Measurements from ENCODE around the gene EMX1.
"Not testable (repeated sequence)": the region's sequence is repeated elsewhere in the genome, so short reads cannot be mapped to it uniquely, and the experiment has no call there.

EMX1 gene

GRCh38 chr2:72892506-72893173 lies 24.7 kb upstream of the EMX1 start:
- Histone ChIP-seq H3K4me1 (ENCODE audit: control insufficient read depth, insufficient read depth, low read length) (peaks cover 16% of the 10 kb centered on the region), H3K9me3 (replicated peaks; ENCODE audit: low read length) (no peaks in the 10 kb centered on the region), H3K9ac (ENCODE audit: low read depth, low read length) (no peak overlapping the region), H3K27me3 (ENCODE audit: control insufficient read depth, insufficient read depth, low read length) (peaks cover 26% of the 10 kb centered on the region), H3K36me3 (ENCODE audit: insufficient read depth, low read length) (peaks cover 4% of the 10 kb centered on the region), H3K4me2 (ENCODE audit: low read length) (no peak overlapping the region), H3K4me3 (ENCODE audit: low read length) (no peak overlapping the region)

- no peak overlapping the region for H3K4me3 ChIP-seq (ENCODE audit: low read length)
- H3K9ac ChIP-seq (ENCODE audit: low read depth, low read length): no peak overlapping the region
- peaks cover 11% of the 10 kb centered on the region for H3K4me1 ChIP-seq (ENCODE audit: control insufficient read depth, insufficient read depth, low read length)
- H3K9me3 ChIP-seq (replicated peaks; ENCODE audit: low read length): no peaks in the 10 kb centered on the region
- no peak overlapping the region for H3K4me2 ChIP-seq (ENCODE audit: low read length)
- H3K27me3 ChIP-seq (ENCODE audit: control insufficient read depth, insufficient read depth, low read length): peaks cover 36% of the 10 kb centered on the region
- H3K36me3 ChIP-seq (ENCODE audit: insufficient read depth, low read length): peaks cover 4% of the 10 kb centered on the region
These were observed 23.6 kb upstream of the EMX1 start for GRCh38 chr2:72893594-72894319.

- Histone ChIP-seq H3K9me3 (replicated peaks; ENCODE audit: low read length) (no peaks in the 10 kb centered on the region), H3K4me2 (ENCODE audit: low read length) (no peak overlapping the region), H3K36me3 (ENCODE audit: insufficient read depth, low read length) (peaks cover 4% of the 10 kb centered on the region)
These were observed 22.8 kb upstream of the EMX1 start for GRCh38 chr2:72894514-72894913.

GRCh38 chr2:72895154-72895553 lies 22.2 kb upstream of the EMX1 start:
- peaks cover 49% of the 10 kb centered on the region for H3K27me3 ChIP-seq (ENCODE audit: control insufficient read depth, insufficient read depth, low read length)
- H3K4me3 ChIP-seq (ENCODE audit: low read length): no peak overlapping the region

More at GRCh38 chr2:72894514-72894913, 22.8 kb upstream of the EMX1 start:
- Histone ChIP-seq H3K4me3 (ENCODE audit: low read length) (no peak overlapping the region), H3K4me1 (ENCODE audit: control insufficient read depth, insufficient read depth, low read length) (peaks cover 11% of the 10 kb centered on the region), H3K9ac (ENCODE audit: low read depth, low read length) (no peak overlapping the region), H3K27me3 (ENCODE audit: control insufficient read depth, insufficient read depth, low read length) (peaks cover 42% of the 10 kb centered on the region)

GRCh38 chr2:72895759-72896281 lies 21.5 kb upstream of the EMX1 start:
- peak overlapping the region; percentile 50 for H3K4me2 ChIP-seq (ENCODE audit: low read length)
- H3K9ac ChIP-seq (ENCODE audit: low read depth, low read length): no peak overlapping the region
- no peaks in the 10 kb centered on the region for H3K9me3 ChIP-seq (replicated peaks; ENCODE audit: low read length)
- peak overlapping the region; percentile 54 for H3K4me3 ChIP-seq (ENCODE audit: low read length)
- peaks cover 11% of the 10 kb centered on the region for H3K4me1 ChIP-seq (ENCODE audit: control insufficient read depth, insufficient read depth, low read length)
- H3K36me3 ChIP-seq (ENCODE audit: insufficient read depth, low read length): peaks cover 4% of the 10 kb centered on the region
- peaks cover 55% of the 10 kb centered on the region for H3K27me3 ChIP-seq (ENCODE audit: control insufficient read depth, insufficient read depth, low read length)

More at GRCh38 chr2:72895154-72895553, 22.2 kb upstream of the EMX1 start:
- H3K4me1 ChIP-seq (ENCODE audit: control insufficient read depth, insufficient read depth, low read length): peaks cover 11% of the 10 kb centered on the region
- H3K4me2 ChIP-seq (ENCODE audit: low read length): peak overlapping the region; percentile 50
- no peaks in the 10 kb centered on the region for H3K9me3 ChIP-seq (replicated peaks; ENCODE audit: low read length)
- H3K9ac ChIP-seq (ENCODE audit: low read depth, low read length): no peak overlapping the region
- H3K36me3 ChIP-seq (ENCODE audit: insufficient read depth, low read length): peaks cover 4% of the 10 kb centered on the region

- Histone ChIP-seq H3K4me2 (ENCODE audit: low read length) (no peak overlapping the region), H3K4me1 (ENCODE audit: control insufficient read depth, insufficient read depth, low read length) (peaks cover 11% of the 10 kb centered on the region), H3K36me3 (ENCODE audit: insufficient read depth, low read length) (peaks cover 4% of the 10 kb centered on the region), H3K9me3 (replicated peaks; ENCODE audit: low read length) (no peaks in the 10 kb centered on the region), H3K27me3 (ENCODE audit: control insufficient read depth, insufficient read depth, low read length) (peaks cover 62% of the 10 kb centered on the region), H3K9ac (ENCODE audit: low read depth, low read length) (no peak overlapping the region), H3K4me3 (ENCODE audit: low read length) (no peak overlapping the region)
These were observed 20.9 kb upstream of the EMX1 start for GRCh38 chr2:72896446-72896845.

- H3K9ac ChIP-seq (ENCODE audit: low read depth, low read length): no peak overlapping the region
- peaks cover 77% of the 10 kb centered on the region for H3K27me3 ChIP-seq (ENCODE audit: control insufficient read depth, insufficient read depth, low read length)
- no peak overlapping the region for H3K4me2 ChIP-seq (ENCODE audit: low read length)
- no peak overlapping the region for H3K4me3 ChIP-seq (ENCODE audit: low read length)
- H3K4me1 ChIP-seq (ENCODE audit: control insufficient read depth, insufficient read depth, low read length): peaks cover 11% of the 10 kb centered on the region
- no peaks in the 10 kb centered on the region for H3K9me3 ChIP-seq (replicated peaks; ENCODE audit: low read length)
- H3K36me3 ChIP-seq (ENCODE audit: insufficient read depth, low read length): no peaks in the 10 kb centered on the region
These were observed 19.3 kb upstream of the EMX1 start for GRCh38 chr2:72897785-72898584.

- H3K27me3 ChIP-seq (ENCODE audit: control insufficient read depth, insufficient read depth, low read length): peaks cover 83% of the 10 kb centered on the region
- H3K36me3 ChIP-seq (ENCODE audit: insufficient read depth, low read length): no peaks in the 10 kb centered on the region
- H3K9ac ChIP-seq (ENCODE audit: low read depth, low read length): no peak overlapping the region
- H3K9me3 ChIP-seq (replicated peaks; ENCODE audit: low read length): no peaks in the 10 kb centered on the region
- H3K4me3 ChIP-seq (ENCODE audit: low read length): no peak overlapping the region
- H3K4me2 ChIP-seq (ENCODE audit: low read length): no peak overlapping the region
- H3K4me1 ChIP-seq (ENCODE audit: control insufficient read depth, insufficient read depth, low read length): peaks cover 11% of the 10 kb centered on the region
These were observed 18.8 kb upstream of the EMX1 start for GRCh38 chr2:72898585-72898906.

- Histone ChIP-seq H3K36me3 (ENCODE audit: insufficient read depth, low read length) (no peaks in the 10 kb centered on the region), H3K27me3 (ENCODE audit: control insufficient read depth, insufficient read depth, low read length) (peaks cover 92% of the 10 kb centered on the region), H3K9me3 (replicated peaks; ENCODE audit: low read length) (no peaks in the 10 kb centered on the region), H3K4me1 (ENCODE audit: control insufficient read depth, insufficient read depth, low read length) (peaks cover 10% of the 10 kb centered on the region), H3K4me2 (ENCODE audit: low read length) (no peak overlapping the region), H3K9ac (ENCODE audit: low read depth, low read length) (no peak overlapping the region), H3K4me3 (ENCODE audit: low read length) (no peak overlapping the region)
These were observed 17.0 kb upstream of the EMX1 start for GRCh38 chr2:72900191-72900825.

GRCh38 chr2:72901426-72901825 lies 15.9 kb upstream of the EMX1 start:
- no peaks in the 10 kb centered on the region for H3K4me1 ChIP-seq (ENCODE audit: control insufficient read depth, insufficient read depth, low read length)
- peaks cover 92% of the 10 kb centered on the region for H3K27me3 ChIP-seq (ENCODE audit: control insufficient read depth, insufficient read depth, low read length)
- no peaks in the 10 kb centered on the region for H3K9me3 ChIP-seq (replicated peaks; ENCODE audit: low read length)
- no peak overlapping the region for H3K4me3 ChIP-seq (ENCODE audit: low read length)
- no peaks in the 10 kb centered on the region for H3K36me3 ChIP-seq (ENCODE audit: insufficient read depth, low read length)
- no peak overlapping the region for H3K9ac ChIP-seq (ENCODE audit: low read depth, low read length)
- no peak overlapping the region for H3K4me2 ChIP-seq (ENCODE audit: low read length)

GRCh38 chr2:72907369-72907768 lies 9.9 kb upstream of the EMX1 start:
- H3K9ac ChIP-seq (ENCODE audit: low read depth, low read length); H3K9me3 ChIP-seq (replicated peaks; ENCODE audit: low read length); H3K4me3 ChIP-seq (ENCODE audit: low read length); H3K4me2 ChIP-seq (ENCODE audit: low read length); H3K4me1 ChIP-seq (ENCODE audit: control insufficient read depth, insufficient read depth, low read length); H3K36me3 ChIP-seq (ENCODE audit: insufficient read depth, low read length): not testable (repeated sequence)
- H3K27me3 ChIP-seq (ENCODE audit: control insufficient read depth, insufficient read depth, low read length): peaks cover 91% of the 10 kb centered on the region

Measured in skeletal muscle satellite cell (primary cell).